Measurements from ENCODE around the gene PRKN.
A peak's percentile ranks its signal among the peaks of the same experiment; 100 is the strongest.

PRKN gene

DNA sequence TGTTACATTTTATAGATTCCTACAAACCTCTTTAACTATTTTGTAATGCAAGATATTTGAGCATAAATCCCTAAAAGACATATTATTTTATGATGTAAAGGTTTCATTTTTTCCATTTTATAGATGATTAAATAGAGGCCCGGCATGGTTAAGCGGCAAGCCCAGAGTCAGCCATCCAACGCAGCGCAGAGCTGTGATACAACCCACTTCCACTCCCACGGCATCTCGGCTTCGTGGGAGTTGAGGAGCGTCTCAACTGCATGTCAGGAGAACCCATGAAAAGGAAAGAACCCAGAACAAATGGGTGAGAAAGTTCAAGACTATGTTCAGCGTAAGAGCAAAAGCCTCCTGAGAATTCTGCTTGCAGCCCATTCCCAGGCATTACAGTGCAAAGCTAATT, 488.2 kb downstream of the PRKN start:
- no peaks in the 10 kb centered on the region for H3K36me3 Mint-ChIP-seq (ENCODE audit: low read depth)

DNA sequence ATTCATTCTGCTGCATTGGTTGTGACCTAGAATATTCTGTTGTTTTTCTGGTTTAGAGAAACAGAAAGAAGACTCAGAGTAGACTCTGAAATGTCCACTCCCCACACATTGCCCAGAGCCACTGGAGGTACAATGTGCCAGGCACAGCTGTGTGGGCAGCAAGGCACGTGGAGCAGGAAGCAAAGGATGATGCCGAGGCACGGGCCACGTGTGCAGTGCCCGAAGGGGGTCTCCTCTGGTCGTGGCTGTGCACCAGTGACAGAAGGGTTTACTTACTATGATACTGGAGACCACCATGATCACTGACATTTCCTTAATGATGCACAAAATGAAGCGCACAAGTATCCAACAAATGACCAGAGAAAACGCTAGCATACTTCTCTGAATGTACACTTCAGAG, 488.9 kb downstream of the PRKN start:
- H3K4me3 Mint-ChIP-seq: no peak overlapping the region
- H3K27ac Mint-ChIP-seq: no peak overlapping the region
- H3K36me3 Mint-ChIP-seq (ENCODE audit: low read depth): no peaks in the 10 kb centered on the region
- TF ChIP-seq, protein P1, sequence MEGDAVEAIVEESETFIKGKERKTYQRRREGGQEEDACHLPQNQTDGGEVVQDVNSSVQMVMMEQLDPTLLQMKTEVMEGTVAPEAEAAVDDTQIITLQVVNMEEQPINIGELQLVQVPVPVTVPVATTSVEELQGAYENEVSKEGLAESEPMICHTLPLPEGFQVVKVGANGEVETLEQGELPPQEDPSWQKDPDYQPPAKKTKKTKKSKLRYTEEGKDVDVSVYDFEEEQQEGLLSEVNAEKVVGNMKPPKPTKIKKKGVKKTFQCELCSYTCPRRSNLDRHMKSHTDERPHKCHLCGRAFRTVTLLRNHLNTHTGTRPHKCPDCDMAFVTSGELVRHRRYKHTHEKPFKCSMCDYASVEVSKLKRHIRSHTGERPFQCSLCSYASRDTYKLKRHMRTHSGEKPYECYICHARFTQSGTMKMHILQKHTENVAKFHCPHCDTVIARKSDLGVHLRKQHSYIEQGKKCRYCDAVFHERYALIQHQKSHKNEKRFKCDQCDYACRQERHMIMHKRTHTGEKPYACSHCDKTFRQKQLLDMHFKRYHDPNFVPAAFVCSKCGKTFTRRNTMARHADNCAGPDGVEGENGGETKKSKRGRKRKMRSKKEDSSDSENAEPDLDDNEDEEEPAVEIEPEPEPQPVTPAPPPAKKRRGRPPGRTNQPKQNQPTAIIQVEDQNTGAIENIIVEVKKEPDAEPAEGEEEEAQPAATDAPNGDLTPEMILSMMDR (IDR thresholded peaks at IDR 0.05): no peak
- no peaks in the 10 kb centered on the region for H3K27me3 Mint-ChIP-seq (ENCODE audit: low read depth, poor library complexity)
- no peaks in the 10 kb centered on the region for H3K4me1 Mint-ChIP-seq
- no peak for DNase-seq
- no peaks in the 10 kb centered on the region for H3K9me3 Mint-ChIP-seq

More for the DNA sequence above, 488.2 kb downstream of the PRKN start:
- no peaks in the 10 kb centered on the region for H3K27me3 Mint-ChIP-seq (ENCODE audit: low read depth, poor library complexity)
- no peak overlapping the region for H3K4me3 Mint-ChIP-seq
- no peak for DNase-seq
- peak overlapping the region; percentile 51 for H3K27ac Mint-ChIP-seq
- no peaks in the 10 kb centered on the region for H3K4me1 Mint-ChIP-seq
- no peaks in the 10 kb centered on the region for H3K9me3 Mint-ChIP-seq
- TF ChIP-seq, protein P1 (IDR thresholded peaks at IDR 0.05): no peak

- H3K9me3 Mint-ChIP-seq: no peaks in the 10 kb centered on the region
- TF ChIP-seq, protein P1 (IDR thresholded peaks at IDR 0.05): no peak
- H3K4me1 Mint-ChIP-seq: no peaks in the 10 kb centered on the region
- peaks cover under 1% of the 10 kb centered on the region for H3K27me3 Mint-ChIP-seq (ENCODE audit: low read depth, poor library complexity)
- H3K27ac Mint-ChIP-seq: no peak overlapping the region
- H3K4me3 Mint-ChIP-seq: no peak overlapping the region
- H3K36me3 Mint-ChIP-seq (ENCODE audit: low read depth): no peaks in the 10 kb centered on the region
- DNase-seq: no peak
These were observed 490.2 kb downstream of the PRKN start for GRCh38 chr6:162237331-162237730.

- DNase-seq: no peak
- H3K36me3 Mint-ChIP-seq (ENCODE audit: low read depth): no peaks in the 10 kb centered on the region
- no peak overlapping the region for H3K4me3 Mint-ChIP-seq
- H3K9me3 Mint-ChIP-seq: no peaks in the 10 kb centered on the region
- no peaks in the 10 kb centered on the region for H3K4me1 Mint-ChIP-seq
- TF ChIP-seq, protein P1 (IDR thresholded peaks at IDR 0.05): no peak
- peaks cover 9% of the 10 kb centered on the region for H3K27me3 Mint-ChIP-seq (ENCODE audit: low read depth, poor library complexity)
- no peak overlapping the region for H3K27ac Mint-ChIP-seq
These were observed 492.9 kb downstream of the PRKN start for GRCh38 chr6:162234631-162235030.

DNA sequence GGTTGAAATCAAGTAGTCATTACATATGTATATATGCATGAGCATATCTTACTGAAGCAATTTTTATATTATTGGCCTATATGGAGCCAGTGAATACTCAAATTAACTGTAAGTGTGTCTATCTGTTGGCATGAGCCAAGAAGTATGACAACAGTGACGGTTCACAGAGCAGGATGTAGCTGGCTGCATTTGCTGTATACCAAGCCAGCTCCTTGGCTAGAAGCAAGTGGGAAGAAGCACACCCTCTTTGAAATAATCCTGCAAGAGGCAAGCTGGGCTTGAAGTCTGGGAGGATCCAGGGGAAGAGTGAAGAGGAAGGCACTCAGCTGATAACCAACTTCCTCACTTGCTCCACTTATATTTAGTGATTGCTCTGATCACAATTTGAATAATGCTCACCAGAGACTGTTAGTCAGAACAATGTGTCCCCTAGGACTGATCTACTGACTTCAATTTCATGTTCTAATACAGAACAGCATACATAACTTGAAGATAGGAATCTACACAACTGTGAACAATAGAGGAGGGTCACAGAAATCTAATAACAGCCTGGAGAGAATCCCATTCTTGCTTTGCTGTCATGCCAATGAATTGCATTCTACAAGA, 497.3 kb downstream of the PRKN start:
- Mint-ChIP-seq H3K36me3 (ENCODE audit: low read depth) (no peaks in the 10 kb centered on the region), H3K4me3 (no peak overlapping the region), H3K9me3 (no peaks in the 10 kb centered on the region), H3K27me3 (ENCODE audit: low read depth, poor library complexity) (peaks cover 17% of the 10 kb centered on the region), H3K4me1 (no peaks in the 10 kb centered on the region), H3K27ac (no peak overlapping the region)
- no peak for DNase-seq
- TF ChIP-seq, protein P1 (IDR thresholded peaks at IDR 0.05): no peak

- DNase-seq: no peak
- H3K4me1 Mint-ChIP-seq: no peaks in the 10 kb centered on the region
- H3K36me3 Mint-ChIP-seq (ENCODE audit: low read depth): no peaks in the 10 kb centered on the region
- TF ChIP-seq, protein P1 (IDR thresholded peaks at IDR 0.05): no peak
- H3K27ac Mint-ChIP-seq: no peak overlapping the region
- no peaks in the 10 kb centered on the region for H3K9me3 Mint-ChIP-seq
- H3K27me3 Mint-ChIP-seq (ENCODE audit: low read depth, poor library complexity): peaks cover 17% of the 10 kb centered on the region
- no peak overlapping the region for H3K4me3 Mint-ChIP-seq
These were observed 498.5 kb downstream of the PRKN start for GRCh38 chr6:162229093-162229492.

Data from nephron progenitor cell (in vitro differentiated cells).